ENCODE measurements around the gene C20orf204. TPM values are rescaled to one million over a fixed set of nuclear protein-coding genes. Genes with fewer than 3 reads are reported as not detected.

C20orf204 gene
- total RNA-seq, 1 donor from 2014 or later = 3.0 TPM

DNA sequence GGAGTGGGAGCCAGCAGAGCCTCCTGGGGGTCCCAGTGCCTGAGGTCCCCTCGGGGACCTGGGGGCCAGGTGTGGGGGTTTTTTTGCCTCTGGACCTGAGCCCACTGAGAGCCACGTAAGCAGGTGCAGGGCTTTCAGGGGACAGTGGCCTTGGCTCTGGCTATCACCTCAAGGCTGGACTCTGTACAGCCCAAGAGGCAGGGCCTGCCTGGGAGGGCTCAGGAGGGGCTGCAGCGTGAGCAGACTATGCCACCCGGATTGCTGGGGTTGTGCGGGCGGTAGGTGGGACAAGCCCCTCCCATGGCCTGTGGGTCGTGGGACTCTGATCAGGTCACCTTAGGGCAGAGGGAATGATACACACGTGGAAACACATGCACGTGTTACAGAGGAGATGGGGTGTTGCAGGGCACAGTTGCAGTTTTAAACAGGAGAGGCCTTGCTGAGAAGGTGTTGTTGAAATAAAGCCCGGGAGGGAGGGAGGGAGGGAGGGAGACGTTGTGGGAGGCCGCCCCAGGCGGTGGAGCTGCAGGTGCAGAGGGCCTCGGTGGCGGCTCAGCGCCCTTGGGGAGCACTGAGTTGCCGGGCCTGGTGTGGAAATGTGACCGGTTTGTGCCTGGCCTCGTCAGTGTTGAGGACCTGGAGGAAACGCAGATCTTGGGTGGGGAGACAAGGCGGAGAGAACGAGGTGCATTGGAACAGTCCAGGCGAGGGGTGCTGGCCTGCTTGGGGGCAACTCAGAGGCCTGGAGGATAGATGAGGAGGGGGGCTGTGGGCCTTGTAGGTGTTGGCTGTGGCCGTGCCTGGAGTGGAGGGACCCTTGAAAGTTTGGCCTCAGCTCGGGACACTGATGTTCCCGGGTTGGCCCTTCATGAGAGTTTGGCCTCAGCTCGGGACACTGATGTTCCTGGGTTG, 29.3 kb downstream of the C20orf204 start:
- TF ChIP-seq, protein P1, sequence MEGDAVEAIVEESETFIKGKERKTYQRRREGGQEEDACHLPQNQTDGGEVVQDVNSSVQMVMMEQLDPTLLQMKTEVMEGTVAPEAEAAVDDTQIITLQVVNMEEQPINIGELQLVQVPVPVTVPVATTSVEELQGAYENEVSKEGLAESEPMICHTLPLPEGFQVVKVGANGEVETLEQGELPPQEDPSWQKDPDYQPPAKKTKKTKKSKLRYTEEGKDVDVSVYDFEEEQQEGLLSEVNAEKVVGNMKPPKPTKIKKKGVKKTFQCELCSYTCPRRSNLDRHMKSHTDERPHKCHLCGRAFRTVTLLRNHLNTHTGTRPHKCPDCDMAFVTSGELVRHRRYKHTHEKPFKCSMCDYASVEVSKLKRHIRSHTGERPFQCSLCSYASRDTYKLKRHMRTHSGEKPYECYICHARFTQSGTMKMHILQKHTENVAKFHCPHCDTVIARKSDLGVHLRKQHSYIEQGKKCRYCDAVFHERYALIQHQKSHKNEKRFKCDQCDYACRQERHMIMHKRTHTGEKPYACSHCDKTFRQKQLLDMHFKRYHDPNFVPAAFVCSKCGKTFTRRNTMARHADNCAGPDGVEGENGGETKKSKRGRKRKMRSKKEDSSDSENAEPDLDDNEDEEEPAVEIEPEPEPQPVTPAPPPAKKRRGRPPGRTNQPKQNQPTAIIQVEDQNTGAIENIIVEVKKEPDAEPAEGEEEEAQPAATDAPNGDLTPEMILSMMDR (conservative IDR thresholded peaks at IDR 0.05) = no peak
- no peaks in the 10 kb centered on the region for H3K9me3 Mint-ChIP-seq
- peaks cover 16% of the 10 kb centered on the region for H3K4me1 Mint-ChIP-seq (ENCODE audit: unreplicated experiment)
- H3K27me3 Mint-ChIP-seq = no peaks in the 10 kb centered on the region
- no peak for DNase-seq (ENCODE audit: extremely low spot score, unreplicated experiment)
- no peaks in the 10 kb centered on the region for H3K36me3 Mint-ChIP-seq
- no peak overlapping the region for H3K27ac Mint-ChIP-seq
- peak overlapping the region; percentile 36 for H3K4me3 Mint-ChIP-seq

DNA sequence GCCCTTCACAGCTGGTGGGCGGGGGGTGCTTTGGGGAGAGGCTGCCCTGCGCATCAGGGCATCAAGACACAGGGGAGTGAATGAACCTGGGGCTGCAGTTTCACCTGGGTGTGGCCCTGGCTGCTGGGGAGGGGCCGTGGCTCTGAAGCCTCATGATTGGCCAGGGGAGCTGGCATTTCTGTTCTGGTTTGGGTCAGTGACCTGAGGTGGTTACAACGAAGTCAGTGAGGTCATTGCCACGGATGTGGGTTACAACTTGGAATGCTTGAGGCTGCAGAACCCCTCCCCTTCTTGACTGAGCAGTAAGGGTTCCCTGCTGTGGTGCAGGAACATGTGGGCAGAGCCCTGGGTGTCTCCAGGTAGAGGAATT, 30.0 kb downstream of the C20orf204 start:
- DNase-seq (ENCODE audit: extremely low spot score, unreplicated experiment) = no peak
- Mint-ChIP-seq H3K4me3 (peak overlapping the region; percentile 36), H3K27ac (no peak overlapping the region)

DNA sequence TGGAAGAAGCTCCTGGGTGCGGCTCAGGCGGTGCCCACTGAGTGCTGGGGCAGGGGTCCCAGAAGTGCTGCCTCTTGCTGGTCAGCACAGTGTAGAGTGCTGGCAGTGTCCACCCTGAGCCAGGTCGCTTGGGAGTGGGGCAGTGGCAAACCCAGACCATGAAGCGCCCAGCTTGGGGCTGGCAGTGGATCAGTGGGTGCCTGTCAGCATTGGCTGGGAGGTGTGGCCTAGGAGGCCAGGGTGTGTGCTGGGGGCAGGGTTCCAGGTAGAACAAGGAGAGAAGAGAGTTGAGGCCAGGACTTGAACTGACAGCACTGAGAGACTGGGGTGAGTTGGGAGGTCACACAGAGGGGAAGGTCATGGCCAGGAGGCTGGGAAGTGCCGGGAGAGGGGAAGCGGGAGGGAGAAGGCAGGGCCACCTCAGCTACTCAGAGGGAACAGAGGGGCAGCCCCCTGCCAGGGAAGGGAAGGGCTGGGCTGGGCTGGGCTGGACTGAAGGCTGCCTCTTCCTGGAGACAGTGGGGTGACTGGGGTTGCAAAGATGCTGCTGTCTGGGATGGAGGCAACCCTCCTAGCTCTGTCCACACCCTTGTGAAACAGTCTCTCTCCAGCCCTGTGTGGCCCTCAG, 31.1 kb downstream of the C20orf204 start:
- Mint-ChIP-seq H3K27me3 (no peaks in the 10 kb centered on the region), H3K4me3 (no peak overlapping the region), H3K9me3 (no peaks in the 10 kb centered on the region), H3K4me1 (ENCODE audit: unreplicated experiment) (peaks cover 14% of the 10 kb centered on the region), H3K36me3 (no peaks in the 10 kb centered on the region), H3K27ac (no peak overlapping the region)
- TF ChIP-seq, protein P1 (conservative IDR thresholded peaks at IDR 0.05) = no peak
- DNase-seq (ENCODE audit: extremely low spot score, unreplicated experiment) = no peak

More for the DNA sequence above, 30.0 kb downstream of the C20orf204 start:
- TF ChIP-seq, protein P1 (conservative IDR thresholded peaks at IDR 0.05) = no peak
- H3K27me3 Mint-ChIP-seq = no peaks in the 10 kb centered on the region
- no peaks in the 10 kb centered on the region for H3K36me3 Mint-ChIP-seq
- H3K4me1 Mint-ChIP-seq (ENCODE audit: unreplicated experiment) = peaks cover 16% of the 10 kb centered on the region
- H3K9me3 Mint-ChIP-seq = no peaks in the 10 kb centered on the region

DNA sequence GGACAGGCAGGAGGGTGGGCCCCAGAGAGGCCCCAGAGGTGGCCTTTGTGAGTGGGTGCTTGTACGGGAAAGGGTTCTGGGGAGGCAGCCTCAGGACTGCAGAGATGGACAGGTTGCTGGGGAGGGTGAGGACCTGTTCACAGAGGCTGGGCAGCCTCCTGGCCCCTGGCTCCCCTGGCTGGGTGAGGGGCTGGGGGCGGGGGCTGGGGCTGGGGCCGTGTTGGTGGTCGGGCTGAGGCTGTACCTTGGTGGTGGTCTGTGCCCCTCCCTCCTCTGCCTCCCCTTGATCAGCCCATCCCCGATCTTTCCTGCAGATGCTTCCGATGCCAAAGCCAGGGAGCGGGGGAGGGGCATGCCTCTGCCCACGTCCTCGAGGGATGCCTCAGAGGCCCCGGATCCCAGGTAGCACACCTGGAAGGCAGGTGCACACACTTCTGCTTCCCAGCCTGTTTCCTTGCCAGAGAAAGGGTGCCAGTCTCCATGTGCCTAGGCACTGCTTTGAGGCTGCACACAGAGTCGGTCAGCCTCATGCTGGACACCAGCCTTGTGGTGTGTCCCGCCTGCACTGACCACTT, 31.8 kb downstream of the C20orf204 start:
- no peak overlapping the region for H3K27ac Mint-ChIP-seq
- H3K4me1 Mint-ChIP-seq (ENCODE audit: unreplicated experiment) = peaks cover 10% of the 10 kb centered on the region
- H3K4me3 Mint-ChIP-seq = no peak overlapping the region
- H3K36me3 Mint-ChIP-seq = no peaks in the 10 kb centered on the region
- no peak for DNase-seq (ENCODE audit: extremely low spot score, unreplicated experiment)
- no peaks in the 10 kb centered on the region for H3K9me3 Mint-ChIP-seq
- TF ChIP-seq, protein P1 (conservative IDR thresholded peaks at IDR 0.05) = no peak
- no peaks in the 10 kb centered on the region for H3K27me3 Mint-ChIP-seq

DNA sequence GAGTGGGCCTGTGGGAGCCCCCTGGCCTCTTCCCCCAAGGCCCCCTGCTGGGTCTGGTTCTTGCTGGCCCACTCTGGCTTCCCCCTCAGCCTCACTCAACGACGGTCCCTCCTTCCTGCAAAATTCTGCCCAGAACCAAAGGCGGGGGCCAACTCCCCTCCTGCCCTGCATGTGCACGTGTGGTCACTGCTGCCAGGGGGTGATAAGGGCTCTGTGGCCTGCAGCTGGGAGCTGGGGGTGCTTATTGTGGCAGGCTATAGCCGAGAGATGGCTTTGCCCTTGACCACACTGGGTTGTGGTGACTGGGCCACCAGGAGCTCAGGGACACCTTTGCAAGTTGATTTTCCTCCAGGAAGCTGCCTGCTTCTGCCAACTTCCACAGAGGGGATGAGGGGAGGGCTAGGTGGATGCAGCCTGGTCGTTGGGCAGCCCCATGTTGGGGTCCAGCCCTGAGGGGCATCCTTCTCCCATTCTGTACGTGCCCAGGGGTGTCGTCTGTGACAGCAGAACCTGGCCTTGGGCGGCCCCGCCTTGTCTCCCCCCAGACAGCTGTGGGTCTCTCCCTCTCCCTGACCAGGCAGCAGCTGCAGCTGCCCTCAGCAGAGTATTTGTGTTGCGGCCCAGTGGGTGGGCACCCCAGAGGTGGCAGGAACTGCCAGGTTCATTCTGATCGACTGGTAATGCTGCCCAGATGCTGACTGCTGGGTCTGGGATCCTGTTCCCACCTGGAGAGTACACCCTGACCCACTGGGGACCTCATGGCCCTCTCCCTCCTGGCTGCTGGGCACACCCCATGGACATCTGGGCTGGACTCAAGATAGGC, 32.6 kb downstream of the C20orf204 start:
- Mint-ChIP-seq H3K27ac (no peak overlapping the region), H3K4me1 (ENCODE audit: unreplicated experiment) (peaks cover 10% of the 10 kb centered on the region), H3K27me3 (no peaks in the 10 kb centered on the region), H3K9me3 (no peaks in the 10 kb centered on the region), H3K36me3 (no peaks in the 10 kb centered on the region), H3K4me3 (no peak overlapping the region)
- TF ChIP-seq, protein P1 (conservative IDR thresholded peaks at IDR 0.05) = no peak
- no peak for DNase-seq (ENCODE audit: extremely low spot score, unreplicated experiment)
